Prostate gland (tissue), 2 donors: Measurements from ENCODE around the gene ESR2. TPM values are rescaled to one million over a fixed set of nuclear protein-coding genes. Genes with fewer than 3 reads are reported as not detected.
"Not testable (repeated sequence)": the region's sequence is repeated elsewhere in the genome, so short reads cannot be mapped to it uniquely, and the experiment has no call there.

Source experiments
- DNase-seq: peaks from one replicate; pipeline ENCODE4 v3.0.0-alpha.2; 2019; ENCODE audit warnings: low spot score
- H3K27ac ChIP-seq, 2 donors: fragments of 200-600 bp; sonication (generic); 2 replicates each; pipeline ENCODE4 v1.5.1; 2017 to 2019
- H3K27me3 ChIP-seq: fragments of 200-600 bp; sonication (generic); replicated peaks from 2 replicates; pipeline ENCODE4 v1.5.1; 2019; ENCODE audit not compliant: insufficient read depth
- H3K36me3 ChIP-seq, 2 donors: fragments of 200-600 bp; sonication (generic); 1 replicate in 1 of 2; 2 replicates in 1 of 2; pipeline versions ENCODE4 v1.5.1 to v1.8.1; 2017 to 2019
- H3K4me1 ChIP-seq: fragments of 200-600 bp; sonication (generic); replicated peaks from 2 replicates; pipeline ENCODE4 v1.5.1; 2019
- H3K4me3 ChIP-seq, 2 donors: fragments of 200-600 bp; sonication (generic); 2 replicates each; pipeline ENCODE4 v1.5.1; 2017 to 2019
- H3K9me3 ChIP-seq: fragments of 200-600 bp; sonication (generic); 2 replicates; pipeline ENCODE4 v1.5.1; 2017
- POLR2A ChIP-seq: fragments of 450-650 bp; IDR thresholded peaks from one replicate; pipeline ENCODE4 v1.6.1; 2016; ENCODE audit warnings: antibody characterized with exemption, mild to moderate bottlenecking
- POLR2AphosphoS5 ChIP-seq: sonication (generic); formaldehyde crosslinking; IDR thresholded peaks from one replicate; pipeline ENCODE4 v1.6.1; 2017; ENCODE audit warnings: antibody characterized with exemption
- WGBS: methylation state at CpG from one replicate; pipeline ENCODE4 v1.1.5; 2018; 5-methylcytosine and 5-hydroxymethylcytosine counted together
- intact Hi-C: fragments of 100-400 bp; cut with DNase I; formaldehyde crosslinking; loops from one replicate; pipeline ENCODE4 v1.14.2; 2022
- total RNA-seq, 2 donors: library from RNA; depleted of rRNA; stranded (reverse); fragments of >200 nt; gene quantifications; one replicate each; pipeline ENCODE4 v1.1.0, GENCODE V29; 2016
- TF ChIP-seq, protein P1 (sequence below), 4 experiments: fragments of 200-600 bp in 2 of 4; fragments of 450-650 bp in 2 of 4; sonication (generic) in 2 of 4; IDR thresholded peaks; 1 replicate in 3 of 4; 2 replicates in 1 of 4; pipeline ENCODE4 v1.5.1; 2016 to 2019; ENCODE audit warnings: antibody characterized with exemption in 4 of 4, mild to moderate bottlenecking in 2 of 4, moderate library complexity in 2 of 4

ESR2 gene
- total RNA-seq, 2 donors from 2014 or later: 0.68 to 21.4 TPM

DNA sequence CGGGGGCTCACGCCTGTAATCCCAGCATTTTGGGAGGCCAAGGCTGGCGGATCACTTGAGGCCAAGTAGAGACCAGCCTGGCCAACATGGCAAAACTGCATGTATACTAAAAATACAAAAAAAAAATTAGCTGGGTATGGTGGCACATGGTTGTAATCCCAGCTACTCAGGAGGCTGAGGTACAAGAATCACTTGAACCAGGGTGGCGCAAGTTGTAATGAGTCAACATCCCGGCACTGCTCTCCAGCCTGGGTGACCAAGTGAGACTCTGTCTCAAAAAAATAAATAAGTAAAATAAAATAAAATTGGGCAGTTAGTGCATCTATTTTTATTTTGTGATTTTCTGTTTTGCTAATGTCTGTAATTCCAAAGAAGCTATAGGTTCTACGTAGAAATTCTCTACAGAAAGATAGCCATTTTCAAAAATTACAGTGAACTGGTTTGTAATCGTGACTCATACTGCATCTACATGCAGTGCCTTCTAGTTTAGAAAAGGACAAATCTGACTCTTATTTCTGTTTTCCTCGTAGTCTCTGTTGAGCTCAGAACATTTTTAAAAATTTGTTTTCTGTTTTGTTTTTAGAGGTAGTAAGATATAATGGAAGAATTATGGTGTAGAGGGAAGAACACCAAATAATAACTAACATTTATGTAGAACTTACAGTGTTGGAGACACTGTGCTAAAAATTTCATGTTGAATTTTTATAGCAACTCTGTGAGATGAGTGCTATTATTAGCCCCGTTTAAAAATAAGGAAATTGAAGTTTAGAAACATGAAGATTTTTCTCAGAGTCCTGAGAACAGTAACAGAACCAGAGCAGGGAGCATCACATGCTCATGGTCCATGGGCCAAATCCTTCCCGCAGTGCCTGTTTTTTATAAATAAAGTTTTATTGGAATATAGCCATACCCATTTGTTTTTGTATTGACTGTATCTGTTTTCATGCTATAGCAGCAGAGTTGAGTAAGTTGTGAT is 240.2 kb downstream of the ESR2 start:
- H3K9me3 ChIP-seq: no peaks in the 10 kb centered on the region
- no peaks in the 10 kb centered on the region for H3K27me3 ChIP-seq
- intact Hi-C loops: no loop called here
- H3K4me1 ChIP-seq: no peaks in the 10 kb centered on the region
- TF ChIP-seq POLR2A (no peak), POLR2AphosphoS5 (no peak)
- TF ChIP-seq, protein P1, sequence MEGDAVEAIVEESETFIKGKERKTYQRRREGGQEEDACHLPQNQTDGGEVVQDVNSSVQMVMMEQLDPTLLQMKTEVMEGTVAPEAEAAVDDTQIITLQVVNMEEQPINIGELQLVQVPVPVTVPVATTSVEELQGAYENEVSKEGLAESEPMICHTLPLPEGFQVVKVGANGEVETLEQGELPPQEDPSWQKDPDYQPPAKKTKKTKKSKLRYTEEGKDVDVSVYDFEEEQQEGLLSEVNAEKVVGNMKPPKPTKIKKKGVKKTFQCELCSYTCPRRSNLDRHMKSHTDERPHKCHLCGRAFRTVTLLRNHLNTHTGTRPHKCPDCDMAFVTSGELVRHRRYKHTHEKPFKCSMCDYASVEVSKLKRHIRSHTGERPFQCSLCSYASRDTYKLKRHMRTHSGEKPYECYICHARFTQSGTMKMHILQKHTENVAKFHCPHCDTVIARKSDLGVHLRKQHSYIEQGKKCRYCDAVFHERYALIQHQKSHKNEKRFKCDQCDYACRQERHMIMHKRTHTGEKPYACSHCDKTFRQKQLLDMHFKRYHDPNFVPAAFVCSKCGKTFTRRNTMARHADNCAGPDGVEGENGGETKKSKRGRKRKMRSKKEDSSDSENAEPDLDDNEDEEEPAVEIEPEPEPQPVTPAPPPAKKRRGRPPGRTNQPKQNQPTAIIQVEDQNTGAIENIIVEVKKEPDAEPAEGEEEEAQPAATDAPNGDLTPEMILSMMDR (IDR thresholded peaks at IDR 0.05): no peak
- H3K36me3 ChIP-seq: no peaks in the 10 kb centered on the region
- WGBS: 81% methylated on average over 10 of the region's 10 CpGs
- no peak overlapping the region for H3K4me3 ChIP-seq
- no peak overlapping the region for H3K27ac ChIP-seq
- DNase-seq: no peak

DNA sequence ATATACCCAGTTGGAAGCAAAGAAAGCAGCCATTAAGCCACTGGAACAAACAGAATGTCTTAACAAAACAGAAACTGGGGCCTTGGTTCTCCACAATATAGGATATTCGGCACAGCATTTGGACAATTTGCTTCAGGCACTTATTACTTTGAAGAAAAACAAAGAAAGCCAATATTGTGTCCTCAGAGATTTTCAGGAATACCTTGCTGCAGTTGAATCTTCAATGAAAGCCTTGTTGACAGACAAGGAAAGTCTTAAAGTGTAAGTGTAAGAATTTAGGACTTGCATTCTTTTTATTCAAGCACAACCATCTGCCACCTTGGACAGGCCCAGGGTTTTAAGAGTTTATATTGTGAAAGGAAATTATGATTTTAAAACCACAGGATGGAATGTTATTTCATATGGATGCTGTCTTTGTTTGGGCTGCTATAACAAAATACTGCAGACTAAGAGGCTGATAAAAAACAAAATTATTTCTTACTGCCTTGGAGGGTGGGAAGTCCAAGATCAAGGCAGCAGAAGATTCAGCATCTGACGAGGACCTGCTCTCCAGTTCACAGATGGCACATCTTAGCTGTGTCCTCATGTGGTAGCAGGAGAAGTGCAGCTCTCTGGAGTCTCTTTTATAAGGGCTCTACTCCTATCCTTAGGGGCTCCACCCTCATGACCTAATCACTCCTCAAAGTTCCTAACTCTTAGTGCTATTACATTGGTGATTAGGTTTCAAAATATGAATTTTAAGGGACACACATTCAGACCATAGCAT is 244.4 kb downstream of the ESR2 start:
- no peaks in the 10 kb centered on the region for H3K9me3 ChIP-seq
- no peaks in the 10 kb centered on the region for H3K4me1 ChIP-seq
- intact Hi-C loops: no loop called here
- 70% methylated on average over 2 of the region's 2 CpGs for WGBS
- no peak overlapping the region for H3K4me3 ChIP-seq
- no peak overlapping the region for H3K27ac ChIP-seq
- no peaks in the 10 kb centered on the region for H3K36me3 ChIP-seq
- peaks cover 2% of the 10 kb centered on the region for H3K27me3 ChIP-seq
- DNase-seq: no peak
- TF ChIP-seq POLR2AphosphoS5: no peak
- TF ChIP-seq, protein P1 (IDR thresholded peaks at IDR 0.05): no peak
- no peak for TF ChIP-seq POLR2A

DNA sequence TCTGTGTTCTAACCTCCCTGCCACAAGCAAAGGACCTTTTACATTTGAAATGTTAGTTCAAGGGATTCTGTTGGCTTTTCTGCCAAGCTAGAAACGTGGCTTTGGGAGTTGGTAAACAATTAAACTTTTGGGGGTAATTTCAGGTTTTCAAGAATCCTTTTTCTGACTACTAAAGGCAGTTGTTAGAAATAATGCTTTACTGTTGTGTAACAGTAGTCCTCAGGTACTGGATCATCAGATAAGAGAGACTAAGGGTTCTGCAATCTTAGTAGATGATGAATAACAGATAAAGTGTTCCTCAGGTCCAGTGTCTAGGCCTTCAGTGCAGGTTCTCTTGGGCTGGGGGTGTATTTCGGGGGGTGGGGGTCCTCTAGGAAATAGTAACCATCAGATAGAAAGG is 249.1 kb downstream of the ESR2 start:
- no peak for DNase-seq
- Histone ChIP-seq H3K4me1 (no peaks in the 10 kb centered on the region), H3K36me3 (no peaks in the 10 kb centered on the region), H3K27ac (no peak overlapping the region), H3K27me3 (peaks cover 2% of the 10 kb centered on the region), H3K9me3 (no peaks in the 10 kb centered on the region), H3K4me3 (no peak overlapping the region)
- WGBS: 71% methylated on average over 2 of the region's 2 CpGs
- intact Hi-C loops: no loop called here
- TF ChIP-seq POLR2A: no peak
- no peak for TF ChIP-seq POLR2AphosphoS5
- TF ChIP-seq, protein P1 (IDR thresholded peaks at IDR 0.05): no peak

DNA sequence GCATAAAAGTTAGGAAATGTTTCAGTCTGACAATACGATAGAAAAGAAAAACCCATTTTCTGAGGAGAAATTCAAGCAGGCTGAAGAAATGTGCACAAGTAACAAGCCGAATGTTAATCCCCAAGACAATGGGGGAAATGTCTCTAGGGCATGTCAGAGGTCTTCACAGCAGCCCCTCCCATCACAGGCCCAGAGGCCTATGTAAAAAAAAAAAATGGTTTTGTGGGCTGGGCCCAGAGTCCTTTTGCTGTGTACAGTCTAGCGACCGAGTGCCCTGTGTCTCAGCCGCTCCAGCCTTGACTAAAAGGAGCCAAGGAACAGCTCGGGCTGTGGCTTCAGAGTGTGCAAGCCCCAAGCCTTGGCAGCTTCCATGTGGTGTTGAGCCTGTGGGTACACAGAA is 250.9 kb downstream of the ESR2 start:
- H3K4me3 ChIP-seq, DNase-seq, H3K27me3 ChIP-seq, H3K36me3 ChIP-seq, H3K4me1 ChIP-seq, intact Hi-C loops, H3K27ac ChIP-seq, H3K9me3 ChIP-seq: not testable (repeated sequence)
- 96% methylated on average over 6 of the region's 6 CpGs for WGBS

DNA sequence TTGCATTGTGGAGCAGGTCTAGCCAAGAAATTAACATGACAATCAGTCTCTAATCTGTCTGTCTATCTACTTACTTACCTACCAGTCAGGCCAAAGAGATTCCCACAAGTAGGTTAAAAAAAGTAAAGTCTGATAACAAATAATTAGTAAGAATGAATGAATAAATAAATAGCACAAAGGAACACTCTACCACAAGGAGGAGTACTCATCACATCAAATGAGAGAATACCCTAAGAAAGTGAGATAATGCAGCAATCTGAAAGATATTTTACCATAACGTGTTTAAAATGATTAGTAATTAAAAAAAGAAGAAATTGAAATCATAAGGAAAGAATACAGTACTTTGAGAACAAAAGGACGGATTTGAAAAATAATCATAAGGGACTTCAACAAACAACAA is 254.1 kb downstream of the ESR2 start:
- Histone ChIP-seq H3K4me1 (no peaks in the 10 kb centered on the region), H3K4me3 (no peak overlapping the region), H3K27me3 (no peaks in the 10 kb centered on the region), H3K36me3 (no peaks in the 10 kb centered on the region), H3K27ac (no peak overlapping the region), H3K9me3 (no peaks in the 10 kb centered on the region)
- TF ChIP-seq, protein P1 (IDR thresholded peaks at IDR 0.05): peak in 3 of 4 experiments; percentile 19 to 45 (median 23)
- TF ChIP-seq POLR2A (no peak), POLR2AphosphoS5 (no peak)
- no peak for DNase-seq
- intact Hi-C loops: no loop called here
- 78% methylated on average over 2 of the region's 2 CpGs for WGBS
